Measurements from ENCODE around the gene DVL2.

The DVL2 gene

DNA sequence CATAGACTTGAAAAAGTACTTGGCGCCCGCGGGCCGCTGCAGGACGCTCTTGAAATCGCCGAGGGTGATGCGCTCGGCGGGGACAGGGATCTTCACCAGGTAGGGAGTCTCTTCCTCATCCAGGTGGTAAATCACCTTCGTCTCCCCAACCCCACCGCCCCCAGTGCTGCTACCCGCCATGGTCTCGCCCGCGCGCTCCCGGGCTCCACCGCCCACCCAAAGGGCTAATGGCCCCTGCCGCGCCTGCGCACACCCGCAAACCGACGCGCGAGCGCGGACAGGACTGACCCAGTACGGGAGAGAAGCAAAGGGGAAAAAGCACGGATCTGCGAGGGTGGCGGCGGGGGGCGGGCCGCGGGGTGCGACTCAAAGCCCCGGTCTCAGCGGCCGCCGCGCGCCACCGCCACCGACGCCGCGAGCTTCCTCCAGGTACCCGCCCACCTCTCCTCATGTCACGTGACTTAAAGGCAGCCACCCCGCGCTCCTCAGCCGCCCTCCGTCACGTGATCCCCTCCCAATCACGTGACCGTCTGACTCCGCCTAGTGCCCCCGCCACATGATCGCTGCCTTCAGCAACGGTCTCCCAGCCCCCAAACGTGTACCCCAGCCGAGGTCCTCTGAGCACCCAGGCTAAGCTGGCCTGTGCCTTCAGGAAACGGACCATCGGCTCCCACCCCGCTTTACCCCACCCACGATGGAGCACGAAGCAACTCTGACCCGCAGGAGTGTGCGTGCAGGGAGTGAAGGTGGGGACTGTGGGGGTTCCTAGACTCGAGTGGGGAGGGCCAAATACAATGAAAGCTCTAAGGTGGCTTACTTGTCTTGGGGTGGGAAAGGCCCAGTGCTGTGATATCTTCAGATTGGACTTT, at the start of gene DVL2:
DVL2 (minus strand) TSS at position 435 of the 869 bp plus-strand sequence; CDS start at position 180, 255 bp downstream.
- DNase-seq = peak; percentile 88

DNA sequence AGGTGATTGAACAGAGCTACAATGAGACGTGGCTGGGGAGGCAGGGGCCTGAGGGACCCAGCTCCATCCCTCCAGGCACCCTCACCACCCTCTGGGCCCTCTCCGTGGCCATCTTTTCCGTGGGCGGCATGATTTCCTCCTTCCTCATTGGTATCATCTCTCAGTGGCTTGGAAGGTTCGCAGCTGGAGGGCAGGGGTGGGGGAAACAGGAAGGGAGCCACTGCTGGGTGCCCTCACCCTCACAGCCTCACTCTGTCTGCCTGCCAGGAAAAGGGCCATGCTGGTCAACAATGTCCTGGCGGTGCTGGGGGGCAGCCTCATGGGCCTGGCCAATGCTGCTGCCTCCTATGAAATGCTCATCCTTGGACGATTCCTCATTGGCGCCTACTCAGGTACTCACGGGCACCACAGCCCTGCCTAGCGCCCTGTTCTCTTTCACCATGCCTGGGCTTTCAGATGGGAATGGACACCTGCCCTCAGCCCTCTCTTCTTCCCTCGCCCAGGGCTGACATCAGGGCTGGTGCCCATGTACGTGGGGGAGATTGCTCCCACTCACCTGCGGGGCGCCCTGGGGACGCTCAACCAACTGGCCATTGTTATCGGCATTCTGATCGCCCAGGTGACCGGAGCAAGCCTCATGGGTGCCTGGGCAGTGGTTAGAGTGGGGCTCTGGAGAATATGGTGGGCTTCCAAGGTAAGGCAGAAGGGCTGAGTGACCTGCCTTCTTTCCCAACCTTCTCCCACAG, 49.3 kb upstream of the DVL2 start:
- DNase-seq = no peak

DNA sequence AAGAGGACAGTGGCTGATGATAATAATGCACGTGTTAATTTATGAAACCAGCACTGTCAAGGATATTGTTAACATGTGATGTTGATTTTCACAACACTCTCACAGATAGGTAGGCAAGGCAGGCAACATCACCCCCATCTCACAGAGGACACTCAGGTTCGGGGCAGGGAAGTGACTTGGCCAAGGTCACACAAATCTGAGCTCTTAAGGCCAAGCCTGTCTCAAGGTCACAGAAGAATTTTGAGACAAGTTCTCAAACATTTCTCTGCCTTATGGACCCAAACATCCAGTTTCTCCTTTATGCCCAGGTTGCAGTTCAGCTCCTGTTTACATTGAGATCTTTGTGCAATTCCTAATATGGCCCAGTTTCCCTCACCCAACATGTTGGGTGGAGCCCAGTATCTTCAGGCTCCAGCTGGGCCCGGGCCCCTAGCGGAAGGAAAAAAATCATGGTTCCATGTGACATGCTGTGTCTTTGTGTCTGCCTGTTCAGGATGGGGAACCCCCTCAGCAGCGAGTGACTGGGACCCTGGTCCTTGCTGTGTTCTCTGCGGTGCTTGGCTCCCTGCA, 48.5 kb upstream of the DVL2 start:
- no peak for DNase-seq

DNA sequence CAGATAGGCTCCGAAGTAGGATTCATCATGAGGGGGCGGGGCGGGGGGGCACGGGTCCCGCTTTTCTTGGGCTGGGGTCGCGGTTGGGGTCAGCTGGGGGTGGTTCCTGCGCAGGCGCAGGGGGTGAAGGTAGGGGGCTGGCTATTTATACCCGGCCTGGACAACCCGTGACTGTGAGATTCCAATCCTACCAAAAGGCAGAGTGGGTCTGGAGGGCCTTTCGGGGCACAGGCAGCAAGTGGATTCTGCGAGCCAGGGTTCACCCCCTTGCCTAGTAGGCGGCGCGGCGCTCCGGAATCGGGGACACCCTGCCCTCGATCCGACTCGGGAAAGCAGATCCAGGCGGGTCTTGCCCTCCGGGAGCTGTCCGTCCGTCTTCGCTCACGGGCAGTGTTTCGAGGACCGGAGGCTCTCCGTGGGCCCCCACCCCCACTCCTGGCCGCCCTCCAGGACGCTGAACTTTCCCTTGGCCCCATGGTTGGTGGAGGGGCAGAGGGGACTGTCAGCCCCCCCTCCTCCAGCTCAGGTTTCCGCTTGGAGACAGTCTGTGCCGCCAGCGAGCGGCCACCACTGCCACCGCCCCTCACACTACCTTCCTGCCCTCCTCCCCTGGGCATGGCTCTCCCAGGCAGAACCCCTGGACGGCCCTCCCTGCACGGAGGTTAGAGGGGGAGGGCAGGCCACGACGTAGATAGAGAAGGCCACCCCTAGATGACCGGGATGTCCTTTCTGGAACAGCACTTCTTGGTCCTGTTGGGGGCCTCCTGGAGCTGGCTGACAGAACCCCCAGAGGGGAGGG, 47.8 kb upstream of the DVL2 start:
- DNase-seq = no peak

DNA sequence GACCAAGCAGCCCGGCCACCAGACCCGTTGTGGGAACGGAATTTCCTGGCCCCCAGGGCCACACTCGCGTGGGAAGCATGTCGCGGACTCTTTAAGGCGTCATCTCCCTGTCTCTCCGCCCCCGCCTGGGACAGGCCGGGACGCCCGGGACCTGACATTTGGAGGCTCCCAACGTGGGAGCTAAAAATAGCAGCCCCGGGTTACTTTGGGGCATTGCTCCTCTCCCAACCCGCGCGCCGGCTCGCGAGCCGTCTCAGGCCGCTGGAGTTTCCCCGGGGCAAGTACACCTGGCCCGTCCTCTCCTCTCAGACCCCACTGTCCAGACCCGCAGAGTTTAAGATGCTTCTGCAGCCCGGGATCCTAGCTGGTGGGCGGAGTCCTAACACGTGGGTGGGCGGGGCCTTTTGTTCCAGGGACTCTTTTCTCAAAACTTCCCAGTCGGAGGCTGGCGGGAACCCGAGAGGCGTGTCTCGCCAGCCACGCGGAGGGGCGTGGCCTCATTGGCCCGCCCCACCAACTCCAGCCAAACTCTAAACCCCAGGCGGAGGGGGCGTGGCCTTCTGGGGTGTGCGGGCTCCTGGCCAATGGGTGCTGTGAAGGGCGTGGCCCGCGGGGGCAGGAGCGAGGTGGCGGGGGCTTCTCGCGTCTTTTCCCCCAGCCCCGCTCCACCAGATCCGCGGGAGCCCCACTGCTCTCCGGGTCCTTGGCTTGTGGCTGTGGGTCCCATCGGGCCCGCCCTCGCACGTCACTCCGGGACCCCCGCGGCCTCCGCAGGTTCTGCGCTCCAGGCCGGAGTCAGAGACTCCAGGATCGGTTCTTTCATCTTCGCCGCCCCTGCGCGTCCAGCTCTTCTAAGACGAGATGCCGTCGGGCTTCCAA, 47.0 kb upstream of the DVL2 start, which contains the start of gene SLC2A4:
SLC2A4 (plus strand) TSS at position 645 of the 879 bp plus-strand sequence; CDS start at position 862, 217 bp downstream.
- peak; percentile 93 for DNase-seq

DNA sequence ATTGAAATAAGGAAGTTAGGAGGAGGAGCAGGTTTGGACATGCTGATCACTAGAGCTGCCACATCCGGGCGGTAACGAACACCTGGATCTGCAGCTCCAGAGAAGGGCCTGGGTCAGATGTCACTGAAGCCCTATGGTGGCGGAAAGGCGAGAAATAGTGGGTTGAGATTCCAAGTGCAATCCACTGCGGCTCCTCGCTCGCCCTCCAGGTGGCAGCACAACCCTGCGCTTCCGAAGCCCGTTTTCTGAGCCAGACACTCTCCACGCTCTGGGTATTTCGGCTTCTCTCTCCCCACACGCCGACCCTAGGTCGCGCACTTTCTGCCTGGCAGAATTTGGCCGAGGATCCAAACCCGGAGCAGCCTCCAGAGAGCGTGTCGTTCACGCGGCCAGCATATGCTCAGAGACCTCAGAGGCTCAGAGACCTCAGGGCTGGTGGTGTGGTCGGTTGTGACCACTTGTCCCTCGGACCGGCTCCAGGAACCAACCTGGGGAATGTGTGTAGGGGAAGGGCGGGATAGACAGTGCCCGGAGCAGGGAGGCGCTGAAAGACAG, 46.3 kb upstream of the DVL2 start:
- peak; percentile 82 for DNase-seq

DNA sequence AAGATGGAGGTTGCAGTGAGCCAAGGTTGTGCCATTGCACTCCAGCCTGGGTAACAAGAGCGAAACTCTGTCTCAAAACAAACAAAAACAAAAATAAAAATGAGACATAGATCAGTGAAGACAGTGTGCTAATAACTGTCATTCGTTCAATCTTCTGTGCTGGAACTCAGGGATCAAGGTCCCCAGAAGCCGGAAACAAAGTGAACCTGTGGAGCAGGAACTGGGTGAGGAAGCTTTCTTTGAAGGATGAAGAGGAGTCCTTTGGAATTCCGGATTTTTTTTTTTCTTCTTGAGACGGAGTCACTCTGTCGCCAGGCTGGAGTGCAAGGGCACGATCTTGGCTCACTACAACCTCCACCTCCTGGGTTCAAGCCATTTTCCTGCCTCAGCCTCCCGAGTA, 45.1 kb upstream of the DVL2 start:
- DNase-seq = no peak

DNA sequence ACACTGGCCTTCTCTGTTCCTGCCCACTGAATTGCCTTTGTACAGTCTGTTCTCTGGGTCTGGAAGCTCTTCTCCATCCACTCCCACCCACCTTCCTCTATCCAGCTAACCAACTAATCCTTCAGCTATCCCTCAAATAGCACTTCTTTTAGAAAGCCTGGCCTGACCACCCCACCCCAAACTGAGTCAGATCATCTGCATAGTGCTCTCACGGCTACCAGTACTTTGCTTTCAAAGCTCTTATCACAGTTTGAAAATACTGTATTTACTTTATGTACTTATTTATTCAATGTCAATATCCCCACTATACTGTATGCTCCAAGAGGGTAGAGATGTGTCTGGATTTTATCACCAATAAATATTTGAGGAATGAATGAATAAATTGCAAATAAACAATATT, 32.5 kb upstream of the DVL2 start:
- DNase-seq = no peak

DNA sequence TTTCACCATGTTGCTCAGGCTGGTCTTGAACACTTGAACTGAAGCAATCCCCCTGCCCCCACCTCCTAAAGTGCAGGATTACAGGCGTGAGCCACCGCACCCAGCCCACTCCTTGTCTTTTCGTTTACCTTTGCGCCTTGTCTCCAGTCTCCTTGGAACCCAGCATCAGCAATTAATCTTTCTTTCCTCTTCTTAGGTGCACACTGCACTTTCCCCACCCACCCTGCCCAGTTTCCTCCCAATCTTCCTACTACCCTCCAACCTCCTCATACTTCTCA, 29.4 kb upstream of the DVL2 start:
- no peak for DNase-seq

DNA sequence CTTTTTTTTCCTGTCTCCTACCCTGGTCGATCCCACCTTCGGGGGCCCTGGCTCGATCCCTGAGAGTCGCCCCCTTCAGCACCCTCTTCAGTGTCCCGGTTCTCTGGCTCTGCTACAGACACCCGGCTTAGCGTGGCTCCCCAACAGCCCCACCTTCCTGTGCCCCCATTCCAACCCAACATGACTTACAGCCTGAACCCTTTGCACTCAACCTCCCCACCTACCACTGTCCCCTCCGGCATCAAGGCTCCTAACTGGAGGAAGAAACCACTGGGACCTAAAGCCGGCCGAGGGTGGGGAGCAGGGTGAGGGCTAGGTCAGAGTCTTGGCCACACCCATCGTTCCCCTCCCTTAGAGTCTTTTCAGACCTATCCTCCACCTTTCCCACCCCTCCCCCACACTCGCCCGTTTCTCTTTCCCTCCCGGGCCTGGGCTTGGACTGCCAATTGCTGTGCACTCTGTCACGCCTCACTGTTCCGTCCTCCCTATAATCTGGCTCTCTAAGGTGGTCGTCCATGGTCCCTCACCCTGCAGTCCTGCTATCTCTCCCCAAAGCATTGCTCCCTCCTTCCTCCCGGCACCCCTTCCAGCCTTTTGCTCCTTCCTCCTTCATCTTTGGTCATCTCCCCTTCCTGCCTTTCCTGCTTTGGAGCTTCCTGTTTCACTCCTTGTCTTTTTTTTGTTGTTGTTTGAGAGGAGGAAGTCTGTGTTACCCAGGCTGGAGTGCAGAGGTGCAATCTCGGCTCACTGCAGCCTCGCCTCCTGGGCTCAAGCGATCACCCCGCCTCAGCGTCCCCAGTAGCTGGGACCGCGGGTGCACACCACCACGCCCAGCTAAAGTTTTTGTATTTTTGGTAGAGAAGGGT, 28.9 kb upstream of the DVL2 start:
- DNase-seq = peak; percentile 69

DNA sequence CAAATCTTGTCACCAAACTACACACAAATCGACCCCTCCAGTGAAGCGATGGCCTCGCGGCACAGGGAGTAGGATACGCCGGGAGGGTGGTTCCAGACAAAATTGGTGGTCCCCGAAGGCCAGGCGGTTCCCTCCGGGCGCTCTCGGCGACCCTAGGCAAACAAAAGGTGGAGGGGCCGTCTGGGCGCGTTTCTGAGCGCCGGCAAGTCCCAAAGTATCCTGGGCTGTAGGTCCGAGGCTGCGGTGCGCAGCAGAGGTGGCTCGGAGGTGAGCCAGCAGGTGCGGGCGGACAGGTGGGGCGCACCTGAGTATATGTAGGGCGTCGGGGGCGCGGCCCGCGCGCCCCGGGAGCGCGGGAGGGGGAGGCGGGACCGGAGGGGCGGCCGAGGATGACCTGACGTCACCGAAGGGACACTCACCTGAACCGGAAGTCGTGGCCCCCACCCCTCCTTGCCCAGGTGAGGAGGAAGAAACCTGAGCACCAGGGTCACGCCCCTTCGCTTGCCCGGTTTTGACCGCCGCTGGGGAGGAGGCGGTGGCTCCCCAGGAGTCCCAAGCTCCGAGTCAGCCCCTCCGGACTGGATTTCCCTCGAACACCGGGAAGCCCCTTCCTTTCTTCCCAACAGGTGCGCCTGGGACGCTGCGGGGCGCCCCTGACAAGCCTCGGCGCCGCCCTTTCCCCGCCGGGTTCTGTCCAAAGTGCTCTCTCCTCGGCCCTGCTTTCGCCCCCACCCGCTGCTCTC, 28.0 kb upstream of the DVL2 start, which contains the start of gene CLDN7:
CLDN7 (minus strand) TSS at position 287 of the 743 bp plus-strand sequence. CDS start 435 bp downstream, outside the sequence.
- peak; percentile 96 for DNase-seq

DNA sequence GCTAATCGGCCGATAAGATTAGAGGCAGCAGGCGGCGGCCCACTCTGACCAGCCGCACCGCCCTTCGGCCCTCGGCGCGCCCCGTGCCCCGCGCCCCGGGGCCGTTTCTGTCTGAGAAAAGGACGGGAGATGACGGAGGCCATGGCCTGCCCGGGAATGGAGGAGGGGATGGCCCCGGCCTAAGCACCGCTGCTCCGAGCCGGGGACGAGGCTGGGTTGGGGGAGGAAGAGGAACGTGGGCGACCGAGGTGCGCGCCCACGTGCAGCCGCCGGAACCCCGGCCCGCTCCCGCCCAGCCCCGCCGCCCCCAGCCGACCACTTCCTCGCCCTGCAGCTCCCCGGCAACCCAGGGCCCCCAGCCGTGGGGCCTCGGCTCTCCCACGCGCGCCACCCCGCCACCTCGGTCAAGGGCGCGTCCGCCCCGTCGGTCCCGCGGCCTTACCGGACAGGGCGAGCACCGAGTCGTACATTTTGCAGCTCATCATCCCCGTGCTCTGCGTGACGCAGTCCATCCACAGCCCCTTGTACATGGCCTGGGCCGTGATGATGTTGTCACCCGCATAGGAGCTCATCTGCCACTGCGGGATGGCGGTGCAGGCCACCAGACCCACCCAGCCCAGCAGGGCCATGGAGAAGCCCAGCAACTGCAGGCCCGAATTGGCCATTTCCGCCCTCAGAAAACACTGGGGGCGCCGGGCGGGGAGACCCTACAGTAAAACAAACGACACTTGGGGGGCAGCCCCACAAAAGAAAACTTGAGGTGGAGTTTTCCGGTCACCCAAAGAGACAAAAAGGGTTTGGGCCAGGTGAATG, 27.3 kb upstream of the DVL2 start:
- DNase-seq = no peak

DNA sequence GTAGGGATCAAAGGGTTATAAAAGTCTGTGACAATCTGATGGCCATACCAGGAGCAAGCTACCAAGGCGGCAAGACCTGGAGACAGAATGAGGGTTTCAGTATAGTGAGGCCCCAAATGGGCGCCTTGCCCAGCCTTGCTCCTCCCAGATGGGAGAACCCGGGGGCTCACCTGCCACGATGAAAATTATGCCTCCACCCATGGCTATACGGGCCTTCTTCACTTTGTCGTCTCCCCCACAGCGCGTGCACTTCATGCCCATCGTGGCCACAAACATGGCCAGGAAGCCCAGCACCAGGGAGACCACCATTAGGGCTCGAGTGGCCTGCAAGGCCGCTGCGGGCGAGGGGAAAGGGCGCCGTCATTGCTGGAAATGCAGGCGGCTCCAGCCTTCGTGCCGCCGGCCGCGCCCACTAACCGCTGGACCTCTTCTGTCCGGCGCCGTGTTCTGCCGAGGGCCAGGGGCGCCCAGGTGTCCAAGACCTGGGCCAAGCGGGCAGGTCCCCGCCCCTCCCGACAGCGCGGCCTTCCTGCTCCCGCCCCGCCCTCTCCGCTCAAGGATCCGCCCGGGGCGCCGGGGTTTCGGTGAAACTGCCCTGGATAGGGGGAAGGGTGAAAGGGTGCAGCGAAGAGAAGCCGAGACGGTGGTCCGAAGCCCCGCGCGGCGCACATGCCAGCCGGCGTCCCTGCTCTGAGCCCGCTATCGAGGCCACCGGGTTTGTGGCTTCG, 26.5 kb upstream of the DVL2 start:
- DNase-seq = peak; percentile 73

DNA sequence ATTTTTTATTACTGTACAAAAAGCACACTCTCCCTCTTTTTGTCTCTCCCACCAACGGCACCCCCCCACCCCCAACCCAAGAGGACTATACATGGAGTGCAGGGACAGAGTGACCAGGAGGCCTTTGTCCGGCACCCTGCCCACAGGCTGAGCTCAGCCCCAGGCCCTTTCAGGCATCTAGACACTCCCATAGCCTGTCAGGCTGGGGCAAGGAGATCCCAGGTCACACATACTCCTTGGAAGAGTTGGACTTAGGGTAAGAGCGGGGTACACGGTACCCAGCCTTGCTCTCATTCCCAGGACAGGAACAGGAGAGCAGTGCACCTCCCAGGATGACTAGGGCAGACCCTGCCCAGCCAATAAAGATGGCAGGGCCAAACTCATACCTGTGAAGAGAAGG, 25.8 kb upstream of the DVL2 start:
- no peak for DNase-seq

DNA sequence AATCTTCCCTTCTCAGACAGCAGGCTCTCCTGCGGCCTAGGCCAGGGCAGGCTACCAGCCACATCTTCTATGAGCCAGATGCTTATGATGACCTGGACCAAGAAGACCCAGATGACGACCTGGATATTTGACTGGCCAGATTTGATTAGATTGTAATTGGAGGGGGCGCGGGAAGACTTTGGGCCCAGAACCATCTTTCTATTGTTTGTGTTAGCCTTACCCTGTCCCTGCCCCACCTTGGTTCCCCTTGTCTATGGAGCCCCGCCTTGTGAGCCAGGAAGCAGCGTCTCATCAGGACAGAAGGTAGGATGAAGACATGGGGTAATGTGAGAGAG, 25.2 kb upstream of the DVL2 start:
- no peak for DNase-seq

DNA sequence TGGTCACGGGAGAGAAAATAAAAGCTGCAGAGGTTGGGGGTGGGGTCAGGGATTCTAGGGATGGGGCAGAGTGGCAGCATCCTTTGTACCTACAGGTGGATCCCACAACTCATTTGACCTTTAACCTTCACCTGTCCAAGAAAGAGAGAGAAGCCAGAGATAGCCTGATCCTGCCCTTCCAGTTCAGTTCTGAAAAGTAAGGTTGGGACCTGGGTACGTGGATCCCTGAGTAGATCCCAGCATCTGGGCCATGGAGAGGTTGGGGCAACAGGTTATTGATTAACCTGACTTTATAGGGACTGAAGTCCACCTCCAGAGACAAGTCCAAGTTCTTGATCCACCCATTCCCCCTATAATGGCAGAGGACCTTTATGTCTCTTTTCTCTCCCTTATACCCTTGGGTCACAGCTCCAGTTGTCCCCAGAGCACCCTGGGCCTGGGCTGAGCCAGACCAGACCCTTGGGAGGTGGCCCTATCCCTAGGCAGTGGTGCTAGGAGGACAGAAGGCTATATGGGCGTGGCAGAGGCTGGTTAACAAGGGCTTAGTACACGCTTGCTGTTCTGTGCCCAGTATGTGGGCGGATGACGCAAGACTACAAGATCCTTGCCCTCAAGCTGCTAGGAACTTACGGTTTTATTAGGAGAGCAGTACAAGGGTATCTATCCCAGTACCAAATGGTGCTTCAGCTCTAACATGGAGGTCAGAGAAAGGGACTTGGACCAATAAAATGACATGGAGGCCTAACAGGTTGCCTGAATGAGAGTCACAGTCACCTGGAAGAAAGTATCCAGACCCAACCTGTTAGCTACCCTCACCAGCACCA, 24.6 kb upstream of the DVL2 start:
- DNase-seq = no peak

DNA sequence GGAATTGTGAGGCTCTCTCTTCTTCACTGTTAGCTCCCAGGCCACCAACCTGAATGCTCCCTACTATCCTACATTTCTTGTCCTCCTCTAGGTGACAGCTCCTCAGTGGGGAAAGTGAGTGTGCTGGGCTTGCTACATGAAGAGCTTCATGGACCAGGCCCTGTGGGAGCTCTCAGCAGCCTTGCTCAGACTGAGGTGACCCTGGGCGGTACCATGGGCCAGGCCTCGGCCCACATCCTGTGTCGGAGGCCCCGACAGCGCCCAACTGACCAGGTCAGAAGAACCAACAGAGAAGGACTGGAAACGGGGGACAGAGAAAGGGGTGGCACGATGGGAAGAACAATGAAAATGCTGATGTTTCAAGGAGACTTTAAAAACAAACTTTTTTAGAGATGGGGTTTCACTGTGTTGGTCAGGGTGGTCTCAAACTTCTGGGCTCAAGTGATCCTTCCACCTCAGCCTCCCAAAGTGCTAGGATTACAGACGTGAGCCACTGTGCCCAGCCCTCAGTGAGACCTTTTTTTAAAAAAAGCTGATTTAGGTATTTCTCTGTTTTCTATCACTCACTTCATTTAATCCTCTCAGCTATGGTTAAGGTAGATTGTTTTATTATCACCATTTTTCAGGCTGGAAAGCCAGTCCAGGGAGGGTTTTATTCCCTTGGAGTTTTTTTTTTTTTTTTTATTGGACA, 22.6 kb upstream of the DVL2 start:
- DNase-seq = no peak
